GM19468 (cell line): Measurements from ENCODE around the gene TRIO.

ENCODE experiments used
- ATAC-seq: cut with Tn5 transposase; IDR thresholded peaks from one replicate; pipeline ENCODE4 v1.9.1; 2021; ENCODE audit warnings: mild to moderate bottlenecking, moderate library complexity, moderate number of reproducible peaks; ENCODE audit not compliant: unreplicated experiment; ENCODE audit errors: extremely low read depth

The TRIO gene

GRCh38 chr5:14164164-14165163 lies 21.3 kb downstream of the TRIO start:
- no peak for ATAC-seq

GRCh38 chr5:14165375-14166106 lies 22.4 kb downstream of the TRIO start:
- no peak for ATAC-seq

GRCh38 chr5:14166437-14166836 lies 23.3 kb downstream of the TRIO start:
- no peak for ATAC-seq

- no peak for ATAC-seq
Observed at GRCh38 chr5:14167211-14167845, 24.2 kb downstream of the TRIO start.

GRCh38 chr5:14168144-14168792 lies 25.1 kb downstream of the TRIO start:
- ATAC-seq = peak; percentile 28

GRCh38 chr5:14168793-14169262 lies 25.7 kb downstream of the TRIO start:
- ATAC-seq = no peak

- no peak for ATAC-seq
Observed at GRCh38 chr5:14171046-14171445, 27.9 kb downstream of the TRIO start.

- ATAC-seq = no peak
Observed at GRCh38 chr5:14171621-14172020, 28.5 kb downstream of the TRIO start.

GRCh38 chr5:14172149-14172795 lies 29.1 kb downstream of the TRIO start:
- peak; percentile 41 for ATAC-seq

- no peak for ATAC-seq
Observed at GRCh38 chr5:14173377-14174229, 30.5 kb downstream of the TRIO start.

GRCh38 chr5:14174230-14174636 lies 31.1 kb downstream of the TRIO start:
- no peak for ATAC-seq

- ATAC-seq = no peak
Observed at GRCh38 chr5:14175381-14175780, 32.2 kb downstream of the TRIO start.

- no peak for ATAC-seq
Observed at GRCh38 chr5:14176888-14177287, 33.7 kb downstream of the TRIO start.

- ATAC-seq = no peak
Observed at GRCh38 chr5:14177634-14178033, 34.5 kb downstream of the TRIO start.

GRCh38 chr5:14178091-14178490 lies 34.9 kb downstream of the TRIO start:
- no peak for ATAC-seq

- no peak for ATAC-seq
Observed at GRCh38 chr5:14178671-14179211, 35.6 kb downstream of the TRIO start.

- no peak for ATAC-seq
Observed at GRCh38 chr5:14179446-14179845, 36.3 kb downstream of the TRIO start.

- ATAC-seq = no peak
Observed at GRCh38 chr5:14180437-14180836, 37.3 kb downstream of the TRIO start.
